Activated CD4-positive, alpha-beta T cell treated with anti-CD3 and anti-CD28 coated beads, Interleukin-2, amount 10 ng/mL, durations not matched to agents 24 days and 14 days (primary cell): Measurements from ENCODE around the gene MRPS27. TPM values are rescaled to one million over a fixed set of nuclear protein-coding genes. Genes with fewer than 3 reads are reported as not detected.

ENCODE experiments used
- DNase-seq: peaks from one replicate; pipeline ENCODE4 v3.0.0; 2022
- H3K27ac Mint-ChIP-seq: one replicate; pipeline ENCODE4 v1.8.0; 2022; ENCODE audit warnings: mild to moderate bottlenecking, mixed read lengths
- H3K27me3 Mint-ChIP-seq: one replicate; pipeline ENCODE4 v1.8.0; 2022; ENCODE audit warnings: mixed read lengths
- H3K36me3 Mint-ChIP-seq: one replicate; pipeline ENCODE4 v1.8.0; 2022; ENCODE audit warnings: low read depth, mild to moderate bottlenecking, mixed read lengths
- H3K4me1 Mint-ChIP-seq: one replicate; pipeline ENCODE4 v1.8.0; 2021; ENCODE audit warnings: mixed read lengths
- H3K4me3 Mint-ChIP-seq: one replicate; pipeline ENCODE4 v1.8.0; 2022; ENCODE audit warnings: mild to moderate bottlenecking, moderate library complexity, mixed read lengths
- H3K9me3 Mint-ChIP-seq: one replicate; pipeline ENCODE4 v1.8.0; 2021; ENCODE audit warnings: mixed read lengths
- intact Hi-C: fragments of 100-400 bp; cut with micrococcal nuclease; formaldehyde crosslinking; loops from one replicate; pipeline ENCODE4 v1.15.1; 2023
- total RNA-seq: library from RNA; stranded (reverse); gene quantifications from 2 replicates; pipeline ENCODE4 v1.2.3, GENCODE V29; 2022

Gene MRPS27
- total RNA-seq, 1 donor from 2014 or later = 96.5 TPM

DNA sequence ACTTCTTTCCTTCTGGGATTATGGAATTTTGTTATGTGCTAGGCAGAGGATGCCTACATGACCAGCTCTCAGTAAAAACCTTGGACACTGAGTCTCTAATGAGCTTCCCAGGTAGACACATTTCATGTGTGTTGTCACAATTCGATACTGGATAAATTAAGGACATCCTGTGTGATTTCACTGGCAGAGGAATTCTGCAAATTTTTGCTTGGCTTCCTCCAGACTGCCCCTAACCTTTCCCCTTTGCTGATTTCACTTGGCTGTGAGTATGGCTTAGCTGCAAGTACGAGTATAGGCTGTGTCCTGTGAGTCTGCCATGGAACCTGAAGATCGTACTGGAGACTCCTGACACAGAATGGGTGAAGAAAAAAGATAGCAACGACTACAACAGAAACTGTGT is 47.6 kb downstream of the MRPS27 start:
- Mint-ChIP-seq H3K4me3 (no peak overlapping the region), H3K9me3 (no peaks in the 10 kb centered on the region), H3K36me3 (peaks cover 11% of the 10 kb centered on the region), H3K4me1 (no peaks in the 10 kb centered on the region), H3K27ac (no peak overlapping the region), H3K27me3 (no peaks in the 10 kb centered on the region)
- intact Hi-C loops = no loop called here
- DNase-seq = no peak

DNA sequence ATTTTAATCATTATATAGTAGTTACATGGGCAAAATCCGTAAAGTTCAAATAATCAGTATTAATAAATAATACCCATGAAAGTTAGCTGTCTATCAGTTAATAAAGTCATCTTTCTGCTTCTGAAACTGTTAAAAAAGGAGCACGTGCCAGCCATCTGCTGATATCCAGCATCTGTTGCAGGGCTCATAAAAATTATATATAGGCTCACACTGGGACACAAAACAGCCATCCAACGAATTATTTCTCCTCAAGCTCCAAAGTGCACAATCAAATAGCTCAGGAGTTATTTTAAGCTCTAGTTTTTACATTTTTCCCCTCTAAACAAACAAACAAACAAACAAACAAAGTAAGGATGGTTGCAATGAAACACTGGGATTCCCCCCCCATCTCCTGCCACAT is 48.3 kb downstream of the MRPS27 start:
- no peak for DNase-seq
- H3K27ac Mint-ChIP-seq = no peak overlapping the region
- H3K9me3 Mint-ChIP-seq = no peaks in the 10 kb centered on the region

DNA sequence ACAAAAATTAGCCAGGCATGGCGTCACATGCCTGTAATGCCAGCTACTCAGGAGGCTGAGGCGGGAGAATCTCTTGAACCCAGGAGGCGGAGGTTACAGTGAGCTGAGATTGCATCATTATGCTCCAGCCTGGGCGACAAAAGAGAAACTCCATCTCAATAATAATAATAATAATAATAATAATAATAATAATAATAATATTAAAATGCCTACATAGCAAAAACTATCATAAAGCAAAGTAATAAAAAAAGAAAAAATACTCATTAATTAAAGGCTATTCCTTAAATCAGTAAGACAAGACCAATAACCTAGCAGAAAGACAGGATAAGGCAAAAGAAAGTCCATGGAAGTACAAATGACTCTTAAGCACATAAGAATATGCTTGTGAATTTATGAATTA is 50.0 kb downstream of the MRPS27 start:
- H3K27me3 Mint-ChIP-seq = no peaks in the 10 kb centered on the region
- no peak for DNase-seq
- intact Hi-C loops = no loop called here
- H3K9me3 Mint-ChIP-seq = no peaks in the 10 kb centered on the region
- H3K4me1 Mint-ChIP-seq = no peaks in the 10 kb centered on the region
- no peak overlapping the region for H3K4me3 Mint-ChIP-seq
- no peak overlapping the region for H3K27ac Mint-ChIP-seq
- H3K36me3 Mint-ChIP-seq = peaks cover 4% of the 10 kb centered on the region

More for the DNA sequence above, 48.3 kb downstream of the MRPS27 start:
- Mint-ChIP-seq H3K36me3 (peaks cover 8% of the 10 kb centered on the region), H3K4me3 (no peak overlapping the region), H3K4me1 (no peaks in the 10 kb centered on the region), H3K27me3 (no peaks in the 10 kb centered on the region)
- intact Hi-C loops = no loop called here

DNA sequence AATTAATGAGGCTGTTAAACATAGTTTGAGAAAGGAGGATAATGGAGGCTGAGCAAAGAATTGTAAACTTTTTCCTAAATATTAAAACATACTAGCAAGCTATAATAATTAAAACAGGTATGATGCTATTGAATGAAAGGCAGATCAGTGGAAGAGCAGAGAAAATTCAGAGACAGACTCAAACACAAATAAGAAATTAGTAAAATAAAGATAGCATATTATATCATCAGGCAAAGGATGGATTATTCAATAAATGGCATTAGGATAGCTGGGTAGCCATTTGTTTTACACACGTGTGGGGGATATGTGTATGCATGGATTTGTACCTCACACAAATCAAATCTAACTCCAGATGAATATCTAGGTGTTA is 50.6 kb downstream of the MRPS27 start:
- Mint-ChIP-seq H3K27ac (no peak overlapping the region), H3K36me3 (peaks cover 4% of the 10 kb centered on the region), H3K27me3 (no peaks in the 10 kb centered on the region), H3K4me3 (no peak overlapping the region), H3K4me1 (no peaks in the 10 kb centered on the region), H3K9me3 (no peaks in the 10 kb centered on the region)
- intact Hi-C loops = loop anchor here (1.0 kb wide), 1 partner anchor 132 kb away; no protein-coding TSS in a partner anchor
- no peak for DNase-seq

DNA sequence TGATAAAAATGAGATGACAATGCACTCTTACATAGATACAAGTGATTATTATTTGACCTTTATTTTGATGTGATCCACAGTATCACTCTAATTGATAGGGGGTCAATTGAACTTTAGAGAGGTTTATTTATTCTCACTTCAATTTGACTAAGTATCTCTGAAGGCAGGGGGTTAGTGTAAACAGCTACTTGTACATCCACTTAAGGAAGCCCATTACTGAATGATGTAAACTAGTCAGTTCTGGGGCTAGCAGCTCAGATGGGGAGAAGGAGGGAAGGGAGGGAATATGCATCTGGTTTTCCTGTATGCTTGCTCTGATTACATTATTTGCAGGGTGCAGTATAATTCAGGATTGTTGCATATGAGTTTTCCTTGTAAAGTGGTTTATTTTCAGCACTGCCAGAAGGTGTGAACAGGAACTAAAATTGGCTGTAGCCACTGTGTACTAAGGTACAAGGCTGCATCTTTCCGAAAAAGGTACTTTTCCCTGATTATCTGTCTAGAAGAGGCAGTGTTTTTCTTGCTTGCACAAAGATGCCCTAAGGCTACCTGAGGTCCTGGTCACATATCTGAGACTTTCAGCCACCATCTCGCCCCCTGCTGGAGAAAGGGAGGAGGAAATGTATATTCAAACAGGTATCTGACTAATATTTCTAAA is 51.2 kb downstream of the MRPS27 start:
- Mint-ChIP-seq H3K9me3 (no peaks in the 10 kb centered on the region), H3K27me3 (no peaks in the 10 kb centered on the region), H3K4me1 (no peaks in the 10 kb centered on the region), H3K4me3 (no peak overlapping the region), H3K27ac (no peak overlapping the region), H3K36me3 (peaks cover 4% of the 10 kb centered on the region)
- intact Hi-C loops = loop anchor here (1.0 kb wide), 1 partner anchor 132 kb away; no protein-coding TSS in a partner anchor
- DNase-seq = peak; percentile 78

DNA sequence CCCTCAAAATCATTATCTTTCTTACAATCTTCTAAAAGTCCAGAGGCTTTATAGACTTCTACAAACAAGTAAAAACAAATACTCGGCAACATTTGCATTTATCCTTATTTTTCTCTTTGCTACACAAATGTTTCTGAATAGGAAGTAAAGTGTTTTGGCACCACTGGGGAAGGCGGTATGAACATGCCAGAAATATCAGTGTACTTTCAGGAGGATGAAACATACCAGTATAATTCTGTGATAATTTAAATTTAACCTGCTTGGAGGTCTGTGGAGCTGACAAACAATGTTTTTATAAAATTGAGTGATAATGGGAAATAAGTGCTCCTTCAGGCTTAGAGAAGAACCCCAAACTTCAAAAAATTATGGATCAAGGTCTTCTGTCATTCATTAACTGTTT is 51.8 kb downstream of the MRPS27 start:
- H3K4me1 Mint-ChIP-seq = no peaks in the 10 kb centered on the region
- H3K36me3 Mint-ChIP-seq = peaks cover 4% of the 10 kb centered on the region
- H3K4me3 Mint-ChIP-seq = no peak overlapping the region
- intact Hi-C loops = no loop called here
- no peaks in the 10 kb centered on the region for H3K9me3 Mint-ChIP-seq
- DNase-seq = no peak
- H3K27ac Mint-ChIP-seq = no peak overlapping the region
- no peaks in the 10 kb centered on the region for H3K27me3 Mint-ChIP-seq

DNA sequence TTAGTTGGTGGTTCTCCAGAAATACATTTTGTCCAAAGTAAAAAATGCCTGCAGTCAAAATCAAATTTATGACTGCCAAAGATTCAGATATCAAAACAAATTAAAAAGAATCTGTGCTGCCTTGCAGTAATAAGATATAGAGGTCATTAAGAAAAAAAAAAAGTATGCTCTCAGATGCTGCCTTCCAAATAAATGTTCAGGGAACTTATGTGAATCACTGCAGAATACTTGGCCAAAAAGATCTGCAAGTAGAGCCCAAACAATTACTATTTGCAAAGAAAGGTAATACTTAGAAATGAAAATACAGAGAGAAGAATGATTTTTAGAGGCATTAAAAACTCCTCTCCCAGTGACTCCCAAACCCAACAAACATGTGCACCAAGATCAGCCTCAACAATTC is 52.4 kb downstream of the MRPS27 start:
- H3K27me3 Mint-ChIP-seq = no peaks in the 10 kb centered on the region
- no peak overlapping the region for H3K4me3 Mint-ChIP-seq
- no peak overlapping the region for H3K27ac Mint-ChIP-seq
- intact Hi-C loops = no loop called here
- no peak for DNase-seq
- H3K36me3 Mint-ChIP-seq = peaks cover 4% of the 10 kb centered on the region
- H3K9me3 Mint-ChIP-seq = no peaks in the 10 kb centered on the region
- no peaks in the 10 kb centered on the region for H3K4me1 Mint-ChIP-seq

DNA sequence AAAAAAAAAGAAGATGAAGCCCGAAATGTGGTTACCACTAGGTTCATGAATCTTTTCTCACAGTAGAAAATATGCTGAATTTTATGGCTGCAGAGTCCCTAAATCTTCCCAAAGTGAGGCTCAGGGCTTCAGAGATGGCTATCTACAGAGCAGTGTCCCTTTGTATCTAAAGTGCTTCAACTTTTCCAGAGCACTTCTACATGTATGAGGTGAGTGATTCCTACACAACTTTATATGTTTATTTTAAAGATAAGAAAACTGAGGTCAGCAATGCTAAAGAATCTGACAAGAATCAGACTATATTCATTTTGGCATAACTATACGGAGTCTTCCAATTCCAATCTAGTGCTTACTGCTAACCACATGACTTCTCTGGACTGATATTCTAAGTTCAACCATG is 53.2 kb downstream of the MRPS27 start:
- intact Hi-C loops = no loop called here
- H3K36me3 Mint-ChIP-seq = peaks cover 4% of the 10 kb centered on the region

DNA sequence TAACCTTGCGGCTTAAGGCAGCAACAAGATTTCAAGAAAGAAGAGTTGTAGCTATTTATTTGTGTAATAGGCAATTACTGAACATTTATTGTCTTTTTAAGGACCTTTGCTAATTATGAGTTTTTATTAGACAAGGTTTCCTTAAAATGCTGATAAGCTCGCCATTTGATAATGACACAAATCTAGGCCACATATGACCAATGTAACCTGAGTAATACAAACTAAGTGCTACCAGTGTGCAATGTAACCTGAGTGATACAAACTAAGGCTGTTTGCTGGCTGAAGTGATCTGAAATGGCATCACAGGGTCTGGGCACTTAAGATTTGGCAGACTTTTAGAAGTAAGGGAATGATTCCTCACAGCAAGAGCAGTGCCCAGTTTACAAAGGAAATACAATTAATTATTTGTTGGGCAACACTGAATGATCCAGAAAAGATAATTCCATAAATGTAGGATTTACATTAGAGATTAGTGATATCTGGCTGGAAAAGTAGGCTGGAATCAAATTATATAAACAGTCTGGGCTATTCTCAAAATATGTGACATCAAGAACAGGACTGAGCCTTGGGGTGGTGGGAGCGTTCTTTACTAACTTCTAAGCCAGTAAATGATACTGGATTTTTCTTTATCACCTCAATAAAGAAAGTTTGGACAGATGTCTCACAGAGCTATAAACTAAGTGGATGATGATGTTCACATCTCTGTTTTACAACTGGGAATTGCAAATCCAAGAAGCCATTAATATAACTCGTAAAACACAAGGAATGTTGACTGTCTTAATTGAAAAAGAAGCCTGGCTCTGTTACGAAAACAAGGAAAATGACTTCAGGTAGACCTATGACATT is 54.8 kb downstream of the MRPS27 start:
- intact Hi-C loops = no loop called here
- Mint-ChIP-seq H3K27me3 (no peaks in the 10 kb centered on the region), H3K27ac (no peak overlapping the region), H3K9me3 (no peaks in the 10 kb centered on the region), H3K4me1 (no peaks in the 10 kb centered on the region), H3K4me3 (no peak overlapping the region), H3K36me3 (peaks cover 4% of the 10 kb centered on the region)
- no peak for DNase-seq

More for the DNA sequence above, 53.2 kb downstream of the MRPS27 start:
- H3K4me1 Mint-ChIP-seq = no peaks in the 10 kb centered on the region
- no peak overlapping the region for H3K4me3 Mint-ChIP-seq
- H3K9me3 Mint-ChIP-seq = no peaks in the 10 kb centered on the region
- no peak for DNase-seq
- H3K27ac Mint-ChIP-seq = no peak overlapping the region
- H3K27me3 Mint-ChIP-seq = no peaks in the 10 kb centered on the region

DNA sequence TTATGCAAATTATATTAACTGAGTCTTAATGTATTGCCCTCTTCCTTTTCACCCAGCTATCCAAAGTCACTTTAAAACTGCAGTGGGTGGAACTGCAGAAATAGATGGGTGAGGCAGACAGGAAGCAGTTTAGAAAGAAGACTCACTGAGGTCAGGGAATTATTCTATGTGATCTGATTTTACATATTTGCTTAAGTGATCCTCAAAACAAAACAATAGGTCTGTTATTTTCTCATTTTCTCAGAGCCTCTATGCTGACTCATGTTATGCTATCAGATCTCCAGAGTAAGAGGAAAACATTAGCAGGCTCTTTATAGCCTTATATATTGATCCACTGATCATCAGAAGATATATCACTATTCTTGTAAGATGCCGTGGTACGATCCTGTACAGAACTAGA is 63.5 kb downstream of the MRPS27 start:
- peaks cover 16% of the 10 kb centered on the region for H3K36me3 Mint-ChIP-seq
- H3K27ac Mint-ChIP-seq = no peak overlapping the region
- H3K4me1 Mint-ChIP-seq = peaks cover 5% of the 10 kb centered on the region
- intact Hi-C loops = no loop called here
- H3K4me3 Mint-ChIP-seq = no peak overlapping the region
- no peaks in the 10 kb centered on the region for H3K9me3 Mint-ChIP-seq
- no peaks in the 10 kb centered on the region for H3K27me3 Mint-ChIP-seq
- no peak for DNase-seq

DNA sequence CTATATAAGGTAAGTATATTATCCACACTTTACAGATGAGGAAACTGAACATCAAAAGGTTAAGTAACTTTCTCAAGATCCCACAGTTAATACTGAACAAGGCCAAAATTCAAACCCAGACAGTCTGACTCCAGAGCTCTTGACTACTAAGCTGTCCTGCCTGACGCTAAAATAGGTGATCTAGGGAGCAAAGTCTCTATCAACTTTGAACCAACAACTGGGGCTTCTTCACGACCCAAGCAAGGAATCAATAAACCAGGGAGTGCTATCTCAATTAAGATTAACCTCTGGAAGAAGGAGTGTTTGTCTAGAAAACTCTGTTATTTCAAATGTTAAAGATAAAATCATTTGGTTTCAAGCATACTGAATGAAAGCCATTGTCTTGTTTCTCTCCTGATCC is 64.4 kb downstream of the MRPS27 start:
- H3K9me3 Mint-ChIP-seq = no peaks in the 10 kb centered on the region
- H3K4me1 Mint-ChIP-seq = peaks cover 5% of the 10 kb centered on the region
- no peaks in the 10 kb centered on the region for H3K27me3 Mint-ChIP-seq
- no peak overlapping the region for H3K27ac Mint-ChIP-seq
- intact Hi-C loops = no loop called here
- no peak for DNase-seq
- no peak overlapping the region for H3K4me3 Mint-ChIP-seq
- H3K36me3 Mint-ChIP-seq = peaks cover 19% of the 10 kb centered on the region

DNA sequence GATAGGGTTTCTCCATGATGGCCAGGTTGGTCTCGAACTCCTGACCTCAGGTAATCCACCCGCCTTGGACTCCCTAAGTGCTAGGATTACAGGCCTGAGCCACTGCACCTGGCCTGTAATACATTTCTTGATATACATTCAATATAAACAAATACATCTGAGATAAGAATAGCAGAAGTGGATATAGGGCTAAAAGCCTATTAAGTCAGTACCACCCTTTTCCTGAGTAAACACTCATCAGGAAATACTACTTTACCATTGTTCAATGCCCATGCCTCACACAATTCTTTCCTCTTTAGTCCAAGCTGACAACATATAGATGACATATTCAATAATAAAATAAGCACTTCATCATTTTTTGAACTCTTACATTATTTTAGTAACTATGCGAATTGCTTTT is 64.8 kb downstream of the MRPS27 start:
- H3K4me1 Mint-ChIP-seq = peaks cover 5% of the 10 kb centered on the region
- DNase-seq = no peak
- peaks cover 19% of the 10 kb centered on the region for H3K36me3 Mint-ChIP-seq
- intact Hi-C loops = no loop called here
- no peak overlapping the region for H3K4me3 Mint-ChIP-seq
- H3K27me3 Mint-ChIP-seq = no peaks in the 10 kb centered on the region
- H3K9me3 Mint-ChIP-seq = no peaks in the 10 kb centered on the region
- no peak overlapping the region for H3K27ac Mint-ChIP-seq

DNA sequence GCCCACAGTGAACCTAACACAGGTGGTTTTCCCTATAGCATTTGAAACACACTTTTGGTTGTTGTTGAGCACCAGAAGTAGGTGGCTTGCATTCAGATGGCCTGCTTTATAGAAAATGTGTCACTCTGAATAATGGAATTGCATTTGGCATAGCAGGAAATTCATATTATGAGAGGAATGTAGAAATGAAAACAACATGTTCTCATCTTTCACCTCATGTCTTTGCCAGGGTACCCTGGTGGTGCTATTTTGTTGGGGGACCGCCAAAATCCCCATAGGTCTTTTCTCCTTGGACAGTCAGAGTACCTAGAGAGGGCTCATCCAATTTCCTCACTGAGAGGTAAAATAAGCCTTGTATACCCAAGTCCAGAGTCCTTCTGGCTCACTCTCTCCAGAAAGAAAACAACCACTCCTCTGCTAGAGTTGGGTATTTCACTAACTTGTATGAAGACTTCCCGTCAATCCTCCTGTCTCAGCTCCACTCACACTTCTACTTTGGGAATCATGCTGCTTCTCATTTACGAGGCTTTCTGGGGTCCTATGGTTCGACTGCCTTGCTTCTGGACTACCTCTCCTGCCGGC is 67.4 kb downstream of the MRPS27 start:
- no peak overlapping the region for H3K27ac Mint-ChIP-seq
- DNase-seq = no peak
- no peaks in the 10 kb centered on the region for H3K27me3 Mint-ChIP-seq
- H3K36me3 Mint-ChIP-seq = peaks cover 17% of the 10 kb centered on the region
- intact Hi-C loops = no loop called here
- H3K9me3 Mint-ChIP-seq = no peaks in the 10 kb centered on the region
- H3K4me3 Mint-ChIP-seq = no peak overlapping the region
- H3K4me1 Mint-ChIP-seq = peaks cover 8% of the 10 kb centered on the region

DNA sequence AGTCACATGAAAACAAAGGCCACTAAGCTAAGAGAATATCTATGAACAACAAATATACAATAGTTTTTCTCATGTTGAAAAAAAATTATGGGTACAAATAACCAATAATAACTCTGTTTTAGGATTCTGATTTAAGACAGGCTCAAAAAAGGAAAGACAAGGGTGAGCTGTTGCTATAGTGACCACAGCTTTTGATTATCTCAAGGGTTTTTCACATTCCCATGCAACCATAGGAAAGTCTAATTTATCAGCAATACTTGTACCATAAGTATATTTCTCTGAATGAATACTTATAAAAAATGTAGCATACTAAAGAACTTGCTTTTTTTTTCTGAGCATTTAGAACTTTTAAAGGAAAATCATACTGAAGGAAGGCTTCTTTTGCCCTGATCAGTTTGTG is 68.0 kb downstream of the MRPS27 start:
- intact Hi-C loops = no loop called here
- H3K4me1 Mint-ChIP-seq = peaks cover 8% of the 10 kb centered on the region
- H3K36me3 Mint-ChIP-seq = peaks cover 11% of the 10 kb centered on the region

More for the DNA sequence above, 68.0 kb downstream of the MRPS27 start:
- Mint-ChIP-seq H3K4me3 (no peak overlapping the region), H3K27me3 (no peaks in the 10 kb centered on the region), H3K9me3 (no peaks in the 10 kb centered on the region), H3K27ac (no peak overlapping the region)
- DNase-seq = no peak
